IMR-90 (cell line): ENCODE measurements around the gene TXNDC5. TPM values are rescaled to one million over a fixed set of nuclear protein-coding genes. Genes with fewer than 3 reads are reported as not detected.

ENCODE experiments used
- ATAC-seq: fragments of 200-7000 bp; cut with Tn5 transposase; 2 replicates; pipeline ENCODE4 v1.9.1; 2020; ENCODE audit warnings: low read depth, mild to moderate bottlenecking, moderate library complexity
- BruUV-seq: library from RNA; stranded (reverse); fragments of 400-500 nt; replicated peaks from 2 replicates; lab custom pipeline; 2021; lab: Mats Ljungman, UMichigan
- CTCF ChIA-PET: fragments of 300-600 bp; formaldehyde crosslinking; extraction: SDS; loops from one replicate; lab custom pipeline; 2021; ENCODE audit warnings: antibody characterized with exemption; lab: Yijun Ruan, JAX
- POLR2A ChIA-PET: fragments of 300-600 bp; sonication (Branson Sonifier 250); formaldehyde crosslinking; loops from one replicate; lab custom pipeline; 2022; ENCODE audit warnings: antibody characterized with exemption; ENCODE audit not compliant: unreplicated experiment; lab: Charles Lee
- DNase-seq: peaks from one replicate; pipeline ENCODE4 v3.0.0; 2013
- H2AFZ ChIP-seq: replicated peaks from 2 replicates; pipeline ENCODE3; 2013; ENCODE audit warnings: low read length, mild to moderate bottlenecking; ENCODE audit not compliant: poor library complexity
- H2AK5ac ChIP-seq: 2 replicates; pipeline ENCODE4 v1.6.1; 2013; ENCODE audit warnings: low read depth, low read length, inconsistent platforms
- H2AK9ac ChIP-seq: replicated peaks from 2 replicates; pipeline ENCODE3; 2013; ENCODE audit warnings: mild to moderate bottlenecking, low read depth, low read length, moderate library complexity; ENCODE audit not compliant: poor library complexity
- H2BK120ac ChIP-seq: 2 replicates; pipeline ENCODE4 v1.6.1; 2013; ENCODE audit warnings: low read depth, low read length, inconsistent platforms
- H2BK15ac ChIP-seq: 3 replicates; pipeline ENCODE4 v1.6.1; 2013; ENCODE audit warnings: low read depth, low read length, inconsistent platforms
- H2BK20ac ChIP-seq: 2 replicates; pipeline ENCODE4 v1.6.1; 2013; ENCODE audit warnings: low read depth, mild to moderate bottlenecking, inconsistent platforms, low read length, moderate library complexity
- H2BK5ac ChIP-seq: 2 replicates; pipeline ENCODE4 v1.6.1; 2013; ENCODE audit warnings: mild to moderate bottlenecking, low read depth, low read length, inconsistent platforms; ENCODE audit not compliant: poor library complexity, severe bottlenecking
- H3K14ac ChIP-seq: replicated peaks from 2 replicates; pipeline ENCODE4 v1.6.1; 2013; ENCODE audit warnings: low read depth, low read length, inconsistent platforms
- H3K18ac ChIP-seq: 2 replicates; pipeline ENCODE4 v1.6.1; 2013; ENCODE audit warnings: low read depth, low read length, control low read depth
- H3K23ac ChIP-seq: 2 replicates; pipeline ENCODE4 v1.6.1; 2013; ENCODE audit warnings: low read depth, low read length, inconsistent platforms
- H3K27ac ChIP-seq: 2 replicates; pipeline ENCODE4 v1.5.1; 2013; ENCODE audit warnings: mild to moderate bottlenecking, control low read depth, low read length; ENCODE audit not compliant: insufficient read depth
- H3K27me3 ChIP-seq: 2 replicates; pipeline ENCODE4 v1.6.1; 2013; ENCODE audit warnings: low read length; ENCODE audit not compliant: control insufficient read depth, insufficient read depth
- H3K36me3 ChIP-seq: 2 replicates; pipeline ENCODE4 v1.6.1; 2013; ENCODE audit warnings: low read length, mixed read lengths; ENCODE audit not compliant: control insufficient read depth, insufficient read depth
- H3K4ac ChIP-seq: 2 replicates; pipeline ENCODE4 v1.6.1; 2013; ENCODE audit warnings: low read depth, low read length, inconsistent platforms
- H3K4me1 ChIP-seq: 2 replicates; pipeline ENCODE4 v1.6.1; 2013; ENCODE audit warnings: low read length, mixed read lengths; ENCODE audit not compliant: control insufficient read depth, insufficient read depth
- H3K4me2 ChIP-seq: 2 replicates; pipeline ENCODE4 v1.6.1; 2013; ENCODE audit warnings: low read depth, mild to moderate bottlenecking, control low read depth, low read length, moderate library complexity
- H3K4me3 ChIP-seq: 2 replicates; pipeline ENCODE4 v1.5.1; 2013; ENCODE audit warnings: low read depth, mild to moderate bottlenecking, control low read depth, low read length, moderate library complexity; ENCODE audit not compliant: insufficient read depth
- H3K56ac ChIP-seq: 2 replicates; pipeline ENCODE4 v1.6.1; 2013; ENCODE audit warnings: low read length, inconsistent platforms; ENCODE audit not compliant: insufficient read depth; ENCODE audit errors: extremely low read depth
- H3K79me1 ChIP-seq, 2 experiments: 2 replicates each; pipeline ENCODE4 v1.6.1; 2013; ENCODE audit warnings: low read length in 2 of 2, inconsistent platforms in 1 of 2, low read depth in 1 of 2
- H3K9ac ChIP-seq: 2 replicates; pipeline ENCODE4 v1.6.1; 2013; ENCODE audit warnings: low read depth, low read length, control low read depth
- H3K9me1 ChIP-seq: 2 replicates; pipeline ENCODE4 v1.6.1; 2013; ENCODE audit warnings: low read length, inconsistent platforms; ENCODE audit not compliant: insufficient read depth
- H3K9me3 ChIP-seq: 2 replicates; pipeline ENCODE4 v1.6.1; 2013; ENCODE audit warnings: low read length; ENCODE audit not compliant: control insufficient read depth, insufficient read depth
- H4K20me1 ChIP-seq: 2 replicates; pipeline ENCODE4 v1.6.1; 2013; ENCODE audit warnings: low read length, inconsistent platforms; ENCODE audit not compliant: insufficient read depth
- H4K5ac ChIP-seq: 2 replicates; pipeline ENCODE4 v1.6.1; 2013; ENCODE audit warnings: mild to moderate bottlenecking, low read depth, low read length, control low read depth
- H4K8ac ChIP-seq, 2 experiments: 2 replicates each; pipeline ENCODE4 v1.6.1; 2013; ENCODE audit warnings: low read depth in 2 of 2, low read length in 2 of 2, control low read depth in 1 of 2, inconsistent platforms in 1 of 2
- H4K91ac ChIP-seq: 2 replicates; pipeline ENCODE4 v1.6.1; 2013; ENCODE audit warnings: low read depth, low read length, inconsistent platforms; ENCODE audit not compliant: insufficient read depth
- BHLHE40 ChIP-seq: fragments of 150-350 bp; IDR thresholded peaks from 2 replicates; pipeline ENCODE4 v1.6.1; 2016; ENCODE audit warnings: mild to moderate bottlenecking, low read depth, low read length
- CEBPB ChIP-seq: IDR thresholded peaks from 2 replicates; pipeline ENCODE4 v1.6.1; 2012; ENCODE audit warnings: low read depth, low read length, improper control_type of control experiment
- CHD1 ChIP-seq: IDR thresholded peaks from 2 replicates; pipeline ENCODE4 v1.6.1; 2012; ENCODE audit warnings: low read depth, low read length, improper control_type of control experiment
- FOS ChIP-seq: fragments of 150-350 bp; IDR thresholded peaks from 2 replicates; pipeline ENCODE4 v1.6.1; 2016; ENCODE audit warnings: low read depth, low read length
- MAFK ChIP-seq: IDR thresholded peaks from 2 replicates; pipeline ENCODE4 v1.6.1; 2012; ENCODE audit warnings: low read depth, low read length, improper control_type of control experiment
- MXI1 ChIP-seq: IDR thresholded peaks from 2 replicates; pipeline ENCODE4 v1.6.1; 2012; ENCODE audit warnings: low read depth, mild to moderate bottlenecking, low read length, moderate library complexity, borderline replicate concordance
- NFE2L2 ChIP-seq: fragments of 150-350 bp; IDR thresholded peaks from 2 replicates; pipeline ENCODE4 v1.6.1; 2016; ENCODE audit warnings: low read depth, mild to moderate bottlenecking, low read length
- RCOR1 ChIP-seq: IDR thresholded peaks from 2 replicates; pipeline ENCODE4 v1.6.1; 2012; ENCODE audit warnings: mild to moderate bottlenecking, low read length, improper control_type of control experiment; ENCODE audit not compliant: insufficient replicate concordance
- WGBS, 2 experiments: methylation state at CpG; one replicate each; pipeline versions ENCODE4 v1.1.5 to v1.1.7; 2013; ENCODE audit warnings: missing lambda C conversion rate in 2 of 2; ENCODE audit not compliant: insufficient read length in 1 of 2; ENCODE audit errors: extremely low coverage in 2 of 2; 5-methylcytosine and 5-hydroxymethylcytosine counted together
- dilution Hi-C: fragments of 300-500 bp; cut with HindIII; formaldehyde crosslinking; loops from one replicate; pipeline ENCODE4 v1.14.3; 2018; ENCODE audit warnings: low sequenced_read_pairs; ENCODE audit not compliant: unreplicated experiment
- in situ Hi-C: fragments of 300-500 bp; cut with MboI; formaldehyde crosslinking; loops from 3 replicates; pipeline ENCODE4 v1.14.3; 2019; ENCODE audit warnings: low sequenced_read_pairs, inconsistent platforms, mixed read lengths
- intact Hi-C: fragments of 100-400 bp; cut with micrococcal nuclease; formaldehyde crosslinking; loops from 2 replicates; pipeline ENCODE4 v1.10.0; 2022
- polyA plus RNA-seq, 3 experiments: library from polyadenylated mRNA; depleted of rRNA; stranded (reverse); fragments of >200 nt; gene quantifications; 2 replicates each; pipeline ENCODE4 v1.2.3, GENCODE V29; 2012; ENCODE audit warnings: low replicate concordance in 1 of 3
- total RNA-seq: library from RNA; depleted of rRNA; stranded (reverse); fragments of >200 nt; gene quantifications from 2 replicates; pipeline ENCODE4 v1.2.3, GENCODE V29; 2012
- TF ChIP-seq, protein P1 (sequence below): fragments of 150-350 bp; IDR thresholded peaks from 2 replicates; pipeline ENCODE4 v1.6.1; 2017; ENCODE audit warnings: mild to moderate bottlenecking, antibody characterized with exemption, low read length, low read depth
- TF ChIP-seq, protein P2 (sequence below): conservative IDR thresholded peaks from 2 replicates; pipeline ENCODE4 v1.5.1; 2012; ENCODE audit warnings: mild to moderate bottlenecking, low read depth, low read length, improper control_type of control experiment
- TF ChIP-seq, protein P3 (sequence below): fragments of 150-350 bp; IDR thresholded peaks from 2 replicates; pipeline ENCODE4 v1.6.1; 2016; ENCODE audit warnings: low read depth, mild to moderate bottlenecking, low read length, moderate library complexity, borderline replicate concordance

The TXNDC5 gene
- total and polyA plus RNA-seq, 2 of the 4 experiments (the other 2 are of a cell fraction), result 274 to 439 TPM

DNA sequence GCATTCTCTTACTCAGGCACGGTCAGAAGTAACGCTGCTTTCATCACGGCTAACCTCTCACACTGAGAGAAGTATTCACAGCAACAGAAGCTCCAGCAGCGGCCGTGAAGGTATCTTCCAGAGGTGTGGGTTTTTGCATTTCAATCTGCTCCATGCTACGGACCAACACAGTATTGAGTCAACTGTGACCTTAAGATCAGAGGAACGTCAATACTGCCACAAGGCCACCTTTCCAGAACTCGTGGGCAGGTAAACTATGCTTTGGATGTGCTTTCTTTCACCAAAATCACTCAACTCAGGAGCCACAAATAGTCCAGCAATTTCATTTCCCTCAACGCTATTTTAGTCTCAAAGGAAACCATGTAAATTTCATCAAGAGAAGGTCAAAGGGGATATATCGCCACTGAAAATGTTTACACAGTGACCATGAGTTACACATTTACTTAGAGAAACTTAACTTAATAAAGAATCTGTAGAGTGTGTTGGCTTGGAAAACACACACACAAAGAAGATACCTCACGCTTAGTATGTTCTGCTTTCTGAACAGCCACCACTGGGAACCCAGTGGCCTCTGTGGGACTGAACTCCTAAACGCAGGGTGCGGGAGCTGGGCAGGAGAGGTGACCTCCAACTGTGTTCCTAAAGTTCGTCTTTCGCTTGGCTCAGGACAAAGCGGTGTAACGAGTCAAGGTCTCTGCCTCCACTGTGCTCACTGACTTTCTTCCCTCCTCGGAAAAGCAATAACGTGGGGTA is 27.9 kb downstream of the TXNDC5 start:
- DNase-seq, result no peak
- in situ Hi-C loops, result no loop called here
- Histone ChIP-seq H3K4me1 (no peaks in the 10 kb centered on the region), H2BK5ac (no peak overlapping the region), H2AK9ac (no peak overlapping the region), H4K8ac (no peak overlapping the region), H3K4me2 (no peak overlapping the region), H2AK5ac (no peak overlapping the region), H3K79me1 (peaks cover 0 to 7% of the 10 kb centered on the region in 2 experiments; a peak in 2 of 4 replicates), H3K27ac (no peak overlapping the region), H3K14ac (no peak overlapping the region), H2BK15ac (no peak overlapping the region), H3K4me3 (no peak overlapping the region), H4K91ac (no peak overlapping the region), H3K56ac (no peak overlapping the region), H4K5ac (no peak overlapping the region), H3K36me3 (peaks cover 65% of the 10 kb centered on the region), H3K4ac (no peak overlapping the region), H3K9me3 (no peaks in the 10 kb centered on the region), H3K23ac (no peak overlapping the region), H2BK20ac (no peak overlapping the region), H4K20me1 (no peaks in the 10 kb centered on the region), H3K18ac (no peak overlapping the region), H2AFZ (no peak overlapping the region), H2BK120ac (no peak overlapping the region), H3K9ac (no peak overlapping the region), H3K9me1 (peaks cover 7% of the 10 kb centered on the region; the same call in 1 of the 2 replicates), H3K27me3 (no peaks in the 10 kb centered on the region)
- dilution Hi-C loops, result no loop called here
- ChIA-PET POLR2A (no interaction called here), CTCF (no interaction called here)
- WGBS, 2 experiments, result 95% methylated on average over 6 of the region's 19 CpGs; no CpG with 5 or more reads in 1 of the 2 experiments
- TSS peak; percentile 93 for BruUV-seq
- intact Hi-C loops, result no loop called here
- ATAC-seq, result no peak
- TF ChIP-seq MAFK, result no peak
- TF ChIP-seq CEBPB, result no peak
- no peak for TF ChIP-seq FOS
- no peak for TF ChIP-seq MXI1
- no peak for TF ChIP-seq RCOR1
- TF ChIP-seq, protein P1, sequence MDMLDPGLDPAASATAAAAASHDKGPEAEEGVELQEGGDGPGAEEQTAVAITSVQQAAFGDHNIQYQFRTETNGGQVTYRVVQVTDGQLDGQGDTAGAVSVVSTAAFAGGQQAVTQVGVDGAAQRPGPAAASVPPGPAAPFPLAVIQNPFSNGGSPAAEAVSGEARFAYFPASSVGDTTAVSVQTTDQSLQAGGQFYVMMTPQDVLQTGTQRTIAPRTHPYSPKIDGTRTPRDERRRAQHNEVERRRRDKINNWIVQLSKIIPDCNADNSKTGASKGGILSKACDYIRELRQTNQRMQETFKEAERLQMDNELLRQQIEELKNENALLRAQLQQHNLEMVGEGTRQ, result no peak
- TF ChIP-seq, protein P2, sequence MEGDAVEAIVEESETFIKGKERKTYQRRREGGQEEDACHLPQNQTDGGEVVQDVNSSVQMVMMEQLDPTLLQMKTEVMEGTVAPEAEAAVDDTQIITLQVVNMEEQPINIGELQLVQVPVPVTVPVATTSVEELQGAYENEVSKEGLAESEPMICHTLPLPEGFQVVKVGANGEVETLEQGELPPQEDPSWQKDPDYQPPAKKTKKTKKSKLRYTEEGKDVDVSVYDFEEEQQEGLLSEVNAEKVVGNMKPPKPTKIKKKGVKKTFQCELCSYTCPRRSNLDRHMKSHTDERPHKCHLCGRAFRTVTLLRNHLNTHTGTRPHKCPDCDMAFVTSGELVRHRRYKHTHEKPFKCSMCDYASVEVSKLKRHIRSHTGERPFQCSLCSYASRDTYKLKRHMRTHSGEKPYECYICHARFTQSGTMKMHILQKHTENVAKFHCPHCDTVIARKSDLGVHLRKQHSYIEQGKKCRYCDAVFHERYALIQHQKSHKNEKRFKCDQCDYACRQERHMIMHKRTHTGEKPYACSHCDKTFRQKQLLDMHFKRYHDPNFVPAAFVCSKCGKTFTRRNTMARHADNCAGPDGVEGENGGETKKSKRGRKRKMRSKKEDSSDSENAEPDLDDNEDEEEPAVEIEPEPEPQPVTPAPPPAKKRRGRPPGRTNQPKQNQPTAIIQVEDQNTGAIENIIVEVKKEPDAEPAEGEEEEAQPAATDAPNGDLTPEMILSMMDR, result no peak
- TF ChIP-seq, protein P3, sequence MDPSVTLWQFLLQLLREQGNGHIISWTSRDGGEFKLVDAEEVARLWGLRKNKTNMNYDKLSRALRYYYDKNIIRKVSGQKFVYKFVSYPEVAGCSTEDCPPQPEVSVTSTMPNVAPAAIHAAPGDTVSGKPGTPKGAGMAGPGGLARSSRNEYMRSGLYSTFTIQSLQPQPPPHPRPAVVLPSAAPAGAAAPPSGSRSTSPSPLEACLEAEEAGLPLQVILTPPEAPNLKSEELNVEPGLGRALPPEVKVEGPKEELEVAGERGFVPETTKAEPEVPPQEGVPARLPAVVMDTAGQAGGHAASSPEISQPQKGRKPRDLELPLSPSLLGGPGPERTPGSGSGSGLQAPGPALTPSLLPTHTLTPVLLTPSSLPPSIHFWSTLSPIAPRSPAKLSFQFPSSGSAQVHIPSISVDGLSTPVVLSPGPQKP, result no peak
- no peak for TF ChIP-seq BHLHE40
- TF ChIP-seq NFE2L2, result no peak
- TF ChIP-seq CHD1, result no peak
